ENCODE results near the gene PPP1R10.

PPP1R10 gene

DNA sequence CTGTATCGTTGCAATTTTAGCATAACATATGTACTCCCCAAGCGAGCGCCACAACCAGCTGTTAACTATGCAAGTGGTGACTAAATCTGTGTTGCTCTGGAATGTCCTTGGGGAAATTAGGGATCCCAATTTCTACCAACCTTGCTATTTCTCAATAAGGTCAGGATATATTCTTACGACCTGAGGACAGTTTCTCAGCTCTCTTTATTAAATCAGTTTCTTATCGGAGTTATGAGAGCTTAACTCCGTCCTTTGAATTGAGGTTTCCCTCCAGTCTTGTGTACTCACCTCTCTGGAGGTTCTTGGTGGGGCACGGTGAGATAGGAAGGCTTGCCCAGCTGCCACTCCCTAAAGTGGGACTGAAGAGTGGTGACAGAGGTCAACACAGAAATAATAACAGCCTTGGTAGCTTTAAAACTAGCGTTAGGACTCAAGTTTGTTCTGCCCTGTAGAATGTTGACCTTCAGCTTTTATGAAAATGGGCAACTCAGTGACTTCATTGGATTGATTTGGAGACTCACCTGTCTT is 1.3 kb upstream of the PPP1R10 start:
- no peak for DNase-seq

DNA sequence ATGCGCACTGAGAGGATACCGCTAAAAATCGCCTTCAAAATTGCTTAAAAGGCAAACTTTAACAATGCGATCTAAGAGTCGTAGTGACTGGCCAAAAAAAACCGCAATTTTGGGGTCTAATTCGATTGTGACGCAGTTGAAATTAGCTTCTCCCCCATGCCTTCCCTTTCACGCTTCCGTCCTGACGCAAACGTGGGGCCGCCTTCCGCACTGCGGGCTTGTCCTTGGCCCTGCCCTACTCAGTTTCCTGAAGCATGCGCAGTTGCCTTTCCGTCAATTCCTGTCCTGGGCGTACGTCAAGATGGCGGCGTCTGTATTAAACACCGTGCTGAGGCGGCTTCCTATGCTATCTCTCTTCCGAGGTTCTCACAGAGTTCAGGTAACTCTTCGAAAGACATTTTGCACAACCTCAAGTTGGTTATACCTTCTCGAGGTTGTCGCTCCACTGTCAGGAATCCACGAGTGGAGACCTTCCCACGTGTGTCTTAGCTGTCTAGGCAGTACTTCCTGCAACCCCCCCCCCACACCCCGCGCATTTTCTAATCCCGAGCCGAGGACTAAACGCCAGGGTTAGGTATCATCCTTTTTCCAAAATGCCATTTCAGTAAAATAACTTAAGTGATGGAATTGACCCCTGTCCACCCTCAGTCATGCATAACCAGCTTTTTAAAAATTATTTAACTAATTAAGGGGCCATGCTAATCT is 674 bp upstream of the PPP1R10 start, which contains the start of gene MRPS18B:
MRPS18B (plus strand) TSS at position 276 of the 705 bp plus-strand sequence; CDS start at position 302, 26 bp downstream.
- DNase-seq: peak; percentile 95

DNA sequence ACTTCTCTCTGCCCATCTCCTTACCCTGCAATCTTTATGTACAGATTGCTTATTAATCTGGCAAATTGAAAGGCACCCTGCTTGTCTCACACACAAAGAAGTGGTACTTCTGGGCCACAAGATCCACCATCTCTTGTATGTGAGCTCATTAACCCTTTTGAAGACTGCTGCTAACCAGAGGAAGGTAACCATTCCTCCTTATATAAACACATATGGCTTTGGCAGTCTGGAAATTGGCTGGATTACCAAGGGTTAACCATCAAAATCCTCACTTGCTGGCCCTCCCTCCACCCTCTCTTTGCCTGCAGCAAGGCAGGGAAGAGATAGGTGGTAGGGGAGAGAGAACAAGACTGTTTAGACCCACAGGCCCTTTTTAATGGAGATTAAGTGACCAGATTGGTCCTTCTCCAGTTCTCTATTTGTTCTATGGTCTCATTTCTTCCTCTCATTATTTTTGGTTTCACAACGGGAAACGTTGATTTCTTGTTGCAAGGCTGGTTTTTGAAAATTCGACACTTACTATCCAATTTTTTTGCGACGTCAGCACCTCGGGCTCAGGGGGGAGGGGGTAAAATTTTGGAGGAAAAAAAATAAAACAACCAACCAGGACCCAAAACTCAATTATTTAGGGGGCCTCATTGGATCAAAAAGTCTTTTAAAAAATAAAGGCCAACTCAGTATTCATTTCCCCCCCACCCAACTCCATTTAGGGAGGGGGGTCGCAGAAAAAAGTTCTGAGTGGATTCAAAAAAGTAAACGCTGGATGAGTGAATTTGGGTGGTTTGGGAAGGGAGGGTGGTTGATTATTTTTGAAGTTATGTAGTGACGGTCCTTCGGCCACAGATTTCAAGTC is 859 bp downstream of the PPP1R10 start:
- DNase-seq: peak; percentile 75

DNA sequence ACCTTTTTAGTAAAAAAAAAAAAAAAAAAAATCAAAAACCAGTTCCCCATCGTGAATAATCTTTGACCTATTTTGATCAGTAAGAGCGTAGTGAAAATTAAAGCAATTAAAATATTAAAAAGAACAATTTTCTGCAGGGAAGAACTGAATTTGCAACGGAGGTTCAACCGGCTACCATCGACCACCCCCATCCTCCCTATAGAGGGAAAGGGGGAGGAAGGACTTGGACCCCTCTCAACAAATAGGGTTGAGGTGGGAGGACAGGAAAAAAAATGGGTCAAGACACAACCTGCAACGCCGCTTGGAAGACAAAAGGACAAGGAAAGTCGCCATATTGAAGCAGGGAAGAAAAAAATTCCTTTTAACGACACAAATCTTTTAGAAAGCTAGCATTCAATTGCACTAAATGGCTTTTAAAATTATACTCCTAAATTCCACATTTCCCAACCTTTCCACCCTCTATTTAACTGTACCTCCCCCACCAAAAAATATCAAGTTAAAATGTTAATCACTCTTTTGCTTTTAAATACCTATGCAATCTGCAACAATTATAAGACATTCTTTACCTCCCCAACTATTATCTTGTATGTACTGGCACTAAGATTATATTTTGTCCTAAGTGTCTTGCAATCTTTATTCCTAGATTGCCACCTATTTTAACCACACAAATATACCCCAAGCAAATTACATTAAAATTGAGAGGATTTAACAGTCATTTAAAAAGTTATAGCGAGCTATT is 1.7 kb downstream of the PPP1R10 start:
- peak; percentile 47 for DNase-seq

DNA sequence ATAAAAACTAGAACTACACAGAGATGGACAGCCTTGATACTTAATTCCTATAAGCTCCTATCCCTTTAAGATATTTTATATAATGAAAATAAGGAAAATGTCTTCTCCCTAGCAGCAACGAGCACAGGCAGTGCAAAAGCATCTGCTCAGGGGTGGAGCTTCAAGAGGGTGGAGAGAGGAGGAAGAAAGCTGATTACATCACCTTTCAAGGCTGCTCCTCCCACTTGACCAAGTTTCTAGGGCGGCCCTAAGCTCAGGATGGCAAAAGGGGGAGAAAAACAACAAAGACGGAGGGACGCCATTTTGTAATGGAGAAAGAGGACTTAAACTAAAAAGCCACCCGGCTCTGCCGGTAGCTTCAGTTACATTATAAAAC is 2.2 kb downstream of the PPP1R10 start:
- peak; percentile 97 for DNase-seq

DNA sequence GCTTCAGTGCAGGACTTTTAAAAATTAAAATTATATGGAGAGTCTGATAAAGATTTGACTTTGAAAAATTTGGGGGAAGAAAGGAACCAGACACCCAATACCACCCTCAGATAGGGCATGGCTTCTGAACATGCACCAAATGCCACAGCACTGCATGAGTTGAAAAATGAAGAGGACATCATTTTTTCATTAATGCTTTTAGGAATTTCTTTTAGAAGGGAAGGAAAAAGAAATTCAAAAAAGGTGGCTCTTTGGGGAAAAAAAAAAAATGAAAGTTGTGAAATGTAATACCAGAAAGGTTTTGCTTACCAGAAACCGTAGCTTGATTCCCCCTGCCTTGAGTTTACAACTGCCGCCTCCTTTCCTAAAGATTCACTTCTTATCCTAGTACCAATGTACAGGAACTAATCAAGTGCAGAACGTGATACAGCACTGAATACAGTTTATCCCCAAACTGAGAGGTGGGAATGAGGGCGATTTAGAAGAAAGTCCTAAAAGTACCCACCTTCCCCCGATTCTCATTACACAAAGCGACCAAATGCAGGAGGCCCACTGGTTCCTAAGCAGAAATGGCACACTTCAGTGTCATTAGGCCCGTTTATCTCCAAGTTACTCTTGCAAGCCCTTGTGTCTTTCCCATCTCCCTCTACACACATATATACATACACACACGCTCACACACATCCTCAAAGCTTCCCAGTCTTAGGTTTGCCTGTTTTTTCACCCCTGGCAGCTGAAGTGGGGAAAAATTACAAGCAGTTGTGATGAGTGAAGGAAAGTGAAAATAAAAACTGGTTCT is 2.8 kb downstream of the PPP1R10 start:
- no peak for DNase-seq

DNA sequence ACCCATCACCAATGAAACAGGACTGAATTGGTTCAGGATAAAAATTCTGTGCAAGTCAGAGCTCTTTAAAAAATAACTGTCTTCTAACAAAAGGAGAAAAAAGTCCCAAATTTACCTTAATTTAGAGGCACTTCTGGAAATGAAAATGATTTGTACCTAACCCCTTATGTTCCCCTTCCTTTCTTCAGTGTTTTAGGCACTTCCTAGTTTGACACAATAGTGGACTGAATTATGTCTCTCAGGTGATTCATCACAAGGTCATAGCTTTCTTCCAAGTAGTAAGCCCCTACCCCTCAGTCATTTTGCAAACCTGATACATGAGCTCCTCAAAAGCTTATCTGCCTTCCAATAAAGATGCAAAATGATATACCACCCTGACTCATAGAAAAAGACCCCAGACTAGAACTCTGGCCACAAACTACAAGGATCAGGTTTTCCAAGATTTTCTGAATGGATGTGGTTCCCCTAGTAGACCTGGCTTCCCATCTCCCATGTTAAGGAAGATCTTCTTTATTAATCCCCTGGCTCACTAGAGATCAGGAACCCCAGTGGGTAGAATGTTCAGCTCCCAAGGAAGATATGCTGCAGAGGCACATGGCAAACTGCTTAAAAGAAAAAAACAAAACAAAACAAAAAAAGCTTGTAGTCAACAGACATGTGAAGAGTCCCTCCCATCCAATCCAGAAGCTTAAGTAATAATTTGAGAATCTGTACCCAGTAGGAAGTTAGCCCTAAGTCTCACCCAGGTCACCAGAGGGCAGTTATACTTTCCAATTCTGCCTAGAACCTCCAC is 3.6 kb downstream of the PPP1R10 start:
- DNase-seq: no peak

DNA sequence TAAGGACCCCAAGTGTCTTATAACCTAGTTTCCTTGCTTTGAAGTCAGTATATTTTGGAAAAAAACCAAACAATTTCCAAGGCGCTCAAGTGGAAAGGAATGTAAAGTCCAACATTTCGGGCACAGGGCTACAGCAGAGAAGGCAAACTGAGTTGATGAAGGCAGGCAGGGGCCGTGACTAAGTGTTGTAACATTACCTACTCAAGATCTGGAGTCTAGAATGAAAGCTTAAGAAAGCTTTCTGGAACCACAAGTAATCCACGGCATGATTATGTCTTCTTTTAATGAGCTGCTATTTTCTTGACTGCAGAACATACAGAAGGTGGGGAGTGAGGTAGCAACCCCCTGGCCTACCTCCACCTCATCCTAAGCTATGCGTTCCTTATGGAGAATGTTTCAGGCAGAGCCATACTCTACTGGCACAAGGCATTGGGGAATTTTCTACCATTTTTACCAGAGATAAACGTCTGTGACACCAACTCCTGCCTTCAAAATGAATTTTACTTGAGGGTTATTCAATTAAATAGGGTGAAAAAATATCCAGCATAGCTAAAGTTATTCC is 4.3 kb downstream of the PPP1R10 start:
- DNase-seq: no peak

DNA sequence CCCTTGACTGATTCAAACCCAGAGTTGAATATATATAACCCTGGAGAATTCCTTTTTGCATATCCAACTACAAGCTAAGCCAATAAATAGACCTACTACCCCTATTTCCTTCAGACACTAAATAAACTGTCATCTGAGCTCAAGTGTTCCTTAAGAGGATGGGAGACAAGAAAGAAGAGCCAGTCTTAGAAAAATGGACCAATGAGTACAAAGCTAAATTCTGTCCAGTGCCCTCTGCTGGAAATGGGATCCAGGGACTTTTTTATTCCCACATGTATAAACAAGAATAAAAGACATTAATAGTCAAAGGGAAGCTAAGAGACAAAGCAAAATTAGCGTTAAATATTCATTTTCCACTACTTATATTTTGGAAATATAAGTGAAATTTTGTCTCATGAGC is 4.8 kb downstream of the PPP1R10 start:
- DNase-seq: no peak

DNA sequence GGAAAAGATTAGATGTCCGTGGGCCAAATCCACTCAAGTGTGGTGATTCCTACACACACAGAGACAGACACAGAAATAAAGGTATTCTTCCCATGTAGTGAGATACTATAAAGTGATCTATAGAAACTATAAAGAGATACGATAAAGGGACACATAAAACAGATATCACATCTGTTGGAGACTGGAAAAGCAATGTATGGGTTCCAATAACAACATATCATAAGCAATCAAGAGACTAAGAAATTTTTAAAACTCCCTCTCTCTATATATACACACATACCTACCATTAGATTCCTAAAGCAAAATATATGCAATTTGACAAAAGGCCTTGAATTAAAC is 5.2 kb downstream of the PPP1R10 start:
- no peak for DNase-seq

DNA sequence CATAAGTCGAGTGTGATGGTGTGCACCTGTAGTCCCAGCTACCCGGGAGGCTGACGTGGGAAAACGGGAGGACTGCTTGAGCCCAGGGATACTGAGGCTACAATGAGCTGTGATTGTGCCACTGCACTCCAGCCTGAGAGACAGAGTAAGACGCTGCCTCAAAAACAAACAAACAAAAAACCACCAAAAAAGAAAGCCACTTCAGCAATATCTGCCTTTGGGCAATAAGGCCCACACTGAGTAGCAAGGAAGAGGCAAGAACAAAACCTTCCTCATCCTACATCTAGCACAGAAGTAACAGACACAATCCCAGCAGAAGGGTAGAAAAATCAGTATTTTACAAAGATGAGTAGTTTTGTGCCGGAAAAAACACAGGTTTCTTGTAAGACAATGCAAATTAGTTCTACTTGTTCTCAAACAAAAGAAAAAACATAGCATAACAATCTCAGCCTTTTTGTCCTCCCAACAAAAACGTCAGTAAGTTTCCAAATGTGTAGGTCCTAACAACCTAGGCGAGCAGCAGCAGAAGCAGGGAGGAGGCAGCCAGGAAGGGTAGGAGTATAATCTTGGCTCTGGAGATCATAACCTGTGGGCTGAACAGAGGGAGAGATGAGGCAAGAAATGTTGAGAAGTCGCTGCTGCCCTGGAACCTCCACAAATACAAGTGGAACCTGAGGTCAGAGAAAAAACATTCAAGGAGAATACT is 5.7 kb downstream of the PPP1R10 start:
- no peak for DNase-seq

DNA sequence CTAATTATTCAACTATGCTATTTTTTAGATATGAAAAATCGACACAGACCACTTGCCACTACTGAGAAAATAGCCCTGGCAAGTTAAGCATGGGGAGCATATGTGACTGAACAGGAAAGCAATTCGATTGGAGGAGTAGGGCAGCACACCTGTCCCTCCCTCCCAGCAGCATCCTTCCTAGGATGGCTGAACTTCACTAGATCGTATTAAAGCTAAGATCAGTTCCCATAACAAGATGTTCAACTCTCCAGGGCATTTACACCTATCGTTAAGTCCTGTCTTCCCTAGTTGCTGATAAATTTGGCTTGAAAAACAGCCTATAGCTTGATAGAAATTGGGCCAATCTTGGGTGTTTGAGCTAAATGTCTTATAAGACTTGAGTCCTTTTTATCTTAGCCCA is 7.0 kb downstream of the PPP1R10 start:
- no peak for DNase-seq

DNA sequence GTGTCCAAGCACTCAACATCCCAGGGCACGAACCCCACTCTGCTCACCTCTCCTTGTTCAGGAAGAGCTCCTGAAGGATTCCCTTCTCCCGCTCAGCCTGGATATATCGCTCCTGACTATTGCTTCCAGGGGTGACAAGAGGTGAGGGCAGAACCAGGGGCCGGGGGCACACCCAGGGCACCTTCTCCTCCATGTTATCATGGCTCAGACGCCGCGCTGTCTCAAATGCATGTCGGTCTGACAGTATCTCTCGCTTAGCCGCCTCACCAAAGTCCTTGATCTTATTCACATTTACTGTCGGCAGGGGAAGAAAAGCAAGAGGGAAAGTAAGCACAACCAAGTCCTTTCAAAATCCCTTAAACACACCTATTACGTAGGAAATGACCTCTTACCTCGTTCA is 13.1 kb downstream of the PPP1R10 start:
- DNase-seq: no peak

DNA sequence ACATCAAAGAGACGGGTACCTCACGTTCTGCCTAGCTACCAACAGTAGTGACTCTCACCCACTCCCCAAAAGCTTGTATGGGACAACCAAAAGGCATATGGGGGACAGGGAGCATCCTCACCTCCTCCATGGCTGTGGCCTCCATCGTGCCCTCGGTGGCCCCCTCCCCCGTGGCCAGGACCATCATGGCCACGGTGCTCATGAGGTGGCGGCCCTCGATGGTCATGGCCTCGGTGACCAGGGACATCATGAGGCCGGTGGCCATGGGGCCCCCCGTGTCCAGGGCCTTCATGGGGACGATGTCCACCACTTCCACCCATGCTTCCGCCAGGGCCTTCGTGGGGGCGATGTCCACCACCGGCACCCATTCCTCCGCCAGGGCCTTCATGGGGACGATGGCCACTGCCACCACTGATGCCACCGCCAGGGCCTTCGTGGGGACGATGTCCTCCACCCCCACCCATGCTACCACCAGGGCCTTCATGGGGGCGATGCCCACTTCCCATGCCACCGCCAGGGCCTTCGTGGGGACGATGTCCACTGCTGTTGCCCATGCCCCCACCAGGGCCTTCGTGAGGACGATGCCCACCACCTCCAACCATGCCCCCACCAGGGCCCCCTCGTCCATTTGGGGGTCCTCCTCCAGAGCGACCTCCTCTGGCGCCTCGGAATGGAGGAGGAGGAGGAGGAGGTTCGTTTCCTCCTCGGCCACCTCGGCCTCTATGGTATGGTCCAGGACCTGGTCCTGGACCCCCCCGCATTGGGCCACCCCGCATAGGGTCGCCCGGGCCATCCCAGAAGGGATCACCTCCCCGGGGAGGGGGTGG is 15.0 kb downstream of the PPP1R10 start:
- DNase-seq: no peak

DNA sequence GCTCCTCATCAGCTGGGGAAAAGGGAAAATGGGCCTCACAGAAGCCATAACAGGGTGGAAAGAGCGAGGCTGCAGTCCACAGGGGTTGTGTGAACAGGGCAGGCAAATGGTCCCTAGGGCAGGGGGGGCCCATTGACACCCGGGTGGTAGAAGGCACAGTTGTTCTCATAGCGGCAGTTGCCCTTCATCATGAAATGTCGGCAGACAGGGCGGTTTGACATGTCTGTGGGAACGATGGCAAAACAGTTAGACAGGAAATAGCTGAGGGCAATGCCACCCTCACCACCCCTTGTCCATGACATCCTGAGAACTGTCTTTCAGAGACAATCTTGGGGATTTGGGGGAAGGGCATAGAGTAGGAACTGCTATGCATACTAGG is 15.6 kb downstream of the PPP1R10 start:
- DNase-seq: no peak

DNA sequence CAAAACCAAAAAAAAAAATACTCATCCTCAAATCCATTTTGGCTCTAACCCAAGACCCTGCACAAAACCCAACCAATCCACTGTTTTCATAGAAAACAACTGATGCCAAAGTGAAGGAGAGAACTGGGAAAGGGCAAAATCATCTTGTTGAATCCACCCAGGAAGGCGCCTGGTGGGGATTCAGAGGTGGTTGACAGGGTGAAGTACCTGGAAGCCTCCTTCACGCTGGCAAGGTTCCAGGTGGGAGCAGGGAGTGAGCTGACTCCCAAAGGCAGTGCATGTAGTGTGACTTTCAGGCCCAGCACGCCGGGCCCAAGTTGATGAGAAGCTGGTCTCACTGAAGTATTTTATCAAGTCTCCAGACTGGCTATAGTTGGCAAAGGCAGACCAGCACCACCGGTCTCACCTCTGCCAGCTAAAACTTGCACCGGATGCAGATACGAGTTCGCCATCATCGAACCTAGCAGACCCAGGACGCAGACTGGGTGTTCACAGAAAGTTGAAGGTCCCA is 16.5 kb downstream of the PPP1R10 start:
- DNase-seq: peak; percentile 8

DNA sequence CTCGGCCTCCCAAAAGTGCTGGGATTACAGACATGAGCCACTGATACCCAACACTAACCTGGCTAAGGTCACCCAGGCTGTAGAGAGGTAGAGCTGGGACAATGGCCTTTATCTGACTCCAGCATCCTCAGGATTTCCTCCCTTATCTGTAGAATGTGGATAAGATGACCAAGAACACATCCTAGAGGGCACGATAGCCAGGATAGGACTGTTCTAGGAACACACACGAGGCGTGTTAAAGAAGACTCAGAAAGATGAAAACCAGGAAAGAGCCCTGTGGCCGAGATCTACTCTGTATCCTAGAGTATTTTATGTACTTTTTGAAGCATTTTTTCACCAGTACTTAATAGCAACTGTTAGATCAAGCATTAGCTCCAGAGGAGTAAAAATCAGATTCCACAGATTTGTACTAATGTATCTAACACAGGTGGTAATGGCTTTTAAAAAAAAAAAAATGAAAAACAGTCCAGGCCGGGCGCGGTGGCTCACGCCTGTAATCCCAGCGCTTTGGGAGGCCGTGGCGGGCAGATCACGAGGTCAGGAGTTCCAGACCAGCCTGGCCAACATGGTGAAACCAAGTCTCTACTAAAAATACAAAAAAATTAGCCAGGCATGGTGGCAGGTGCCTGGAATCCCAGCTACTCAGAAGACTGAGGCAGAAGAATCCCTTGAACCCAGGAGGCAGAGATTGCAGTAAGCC is 17.3 kb downstream of the PPP1R10 start:
- no peak for DNase-seq

DNA sequence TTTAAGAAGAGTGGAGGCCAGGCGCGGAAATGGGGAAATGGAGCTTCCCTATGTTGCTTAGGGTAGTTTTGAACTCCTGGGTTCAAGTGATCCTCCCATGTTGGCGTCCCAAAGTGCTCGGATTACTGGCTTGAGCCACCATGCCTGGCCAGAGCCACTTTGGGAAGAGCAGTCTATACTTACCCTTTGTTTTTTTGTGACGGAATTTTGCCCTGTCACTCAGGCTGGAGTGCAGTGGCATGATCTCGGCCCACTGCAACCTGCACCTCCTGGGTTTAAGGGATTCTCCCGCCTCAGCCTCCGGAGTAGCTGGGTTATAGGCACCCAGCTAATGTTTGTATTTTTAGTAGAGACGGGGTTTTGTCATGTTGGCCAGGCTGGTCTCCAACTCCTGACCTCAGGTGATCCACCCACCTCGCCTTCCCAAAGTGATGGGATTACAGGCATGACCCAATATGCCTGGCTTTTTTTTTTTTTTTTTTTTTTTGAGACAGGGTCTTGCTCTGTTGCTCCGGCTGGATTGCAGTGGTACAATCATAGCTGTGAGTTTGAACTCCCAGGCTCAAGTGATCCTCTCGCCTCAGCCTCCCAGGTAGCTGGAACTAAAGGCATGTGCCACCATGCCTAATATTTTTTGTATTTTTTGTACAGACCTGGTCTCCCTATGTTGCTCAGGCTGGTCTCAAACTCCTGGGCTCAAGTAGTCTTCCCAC is 18.0 kb downstream of the PPP1R10 start:
- no peak for DNase-seq
